Measurements from ENCODE around the gene EFNA5.

Gene EFNA5

GRCh38 chr5:107592515-107592914, 78.2 kb downstream of the EFNA5 start:
- H3K4me1 ChIP-seq (ENCODE audit: control insufficient read depth, insufficient read depth, low read length) = no peaks in the 10 kb centered on the region
- H3K36me3 ChIP-seq (ENCODE audit: control insufficient read depth, insufficient read depth, low read length) = no peaks in the 10 kb centered on the region
- no peaks in the 10 kb centered on the region for H3K9me3 ChIP-seq (ENCODE audit: control insufficient read depth, insufficient read depth, low read length)
- no peak overlapping the region for H3K4me3 ChIP-seq (ENCODE audit: low read length)
- WGBS (ENCODE audit: insufficient coverage, insufficient read length) = no CpG with 5 or more reads among the region's 7 CpGs
- no peaks in the 10 kb centered on the region for H3K27me3 ChIP-seq (ENCODE audit: control insufficient read depth, insufficient read depth, low read length)
- no peak for DNase-seq (ENCODE audit: low read depth, low spot score)
- H3K27ac ChIP-seq (ENCODE audit: low read length) = no peak overlapping the region

DNA sequence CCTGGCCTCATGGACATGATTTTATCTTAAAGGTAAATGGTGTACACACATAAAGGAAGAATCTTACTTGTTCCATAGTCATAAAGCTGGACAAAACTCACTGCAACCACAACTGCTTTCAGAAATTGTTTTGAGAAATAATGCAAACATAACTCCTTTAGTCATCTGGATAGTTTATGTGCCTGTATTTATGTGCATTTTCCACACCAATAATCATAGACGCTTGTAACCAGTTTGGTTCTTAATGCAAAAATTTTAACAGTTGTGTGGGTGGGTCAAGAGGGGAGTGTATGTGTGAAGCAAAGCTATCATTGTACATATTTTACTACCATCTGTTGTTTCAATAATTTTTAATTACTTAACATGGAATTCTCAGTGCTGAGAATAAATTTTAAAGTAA, 80.1 kb downstream of the EFNA5 start:
- Histone ChIP-seq H3K27me3 (ENCODE audit: control insufficient read depth, insufficient read depth, low read length) (no peaks in the 10 kb centered on the region), H3K9me3 (ENCODE audit: control insufficient read depth, insufficient read depth, low read length) (no peaks in the 10 kb centered on the region)
- WGBS (ENCODE audit: insufficient coverage, insufficient read length) = no CpG with 5 or more reads among the region's 1 CpG

DNA sequence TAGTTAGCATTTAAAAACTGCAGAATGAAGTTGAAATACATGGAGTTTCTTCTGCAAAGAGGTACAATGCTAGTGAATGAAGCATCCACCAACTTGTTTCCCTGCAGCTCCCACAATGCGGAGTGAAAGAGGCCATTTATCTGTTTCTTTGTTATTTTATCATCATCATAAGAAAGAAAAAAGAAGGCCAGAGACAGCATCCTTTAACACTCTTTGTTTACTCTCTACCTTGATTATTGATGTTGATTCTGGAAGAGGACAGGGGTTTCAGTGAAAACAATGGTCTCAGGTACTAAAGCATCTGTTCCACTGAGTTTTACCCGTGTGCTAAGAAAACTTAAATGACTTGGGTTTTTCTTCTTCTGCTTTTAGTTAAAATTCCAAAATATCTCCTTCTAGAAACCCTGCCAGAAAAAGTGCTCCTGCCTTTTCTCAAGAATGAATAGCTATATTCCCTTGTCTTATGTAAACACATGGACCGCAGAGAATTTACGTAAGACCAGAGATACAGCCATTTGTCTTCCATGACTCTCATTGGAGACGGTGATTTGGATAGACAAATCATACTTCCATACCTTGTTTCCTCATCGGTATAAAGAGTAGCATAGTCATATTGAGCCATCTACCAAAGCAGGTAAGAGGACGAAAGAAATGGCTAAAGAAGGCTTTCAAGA, 81.1 kb downstream of the EFNA5 start:
- Histone ChIP-seq H3K4me1 (ENCODE audit: control insufficient read depth, insufficient read depth, low read length) (no peaks in the 10 kb centered on the region), H3K27me3 (ENCODE audit: control insufficient read depth, insufficient read depth, low read length) (no peaks in the 10 kb centered on the region), H3K36me3 (ENCODE audit: control insufficient read depth, insufficient read depth, low read length) (no peaks in the 10 kb centered on the region), H3K27ac (ENCODE audit: low read length) (no peak overlapping the region), H3K4me3 (ENCODE audit: low read length) (no peak overlapping the region), H3K9me3 (ENCODE audit: control insufficient read depth, insufficient read depth, low read length) (no peaks in the 10 kb centered on the region)
- DNase-seq (ENCODE audit: low read depth, low spot score) = no peak
- WGBS (ENCODE audit: insufficient coverage, insufficient read length) = no CpG with 5 or more reads among the region's 7 CpGs

More for the DNA sequence above, 80.1 kb downstream of the EFNA5 start:
- DNase-seq (ENCODE audit: low read depth, low spot score) = no peak
- no peaks in the 10 kb centered on the region for H3K36me3 ChIP-seq (ENCODE audit: control insufficient read depth, insufficient read depth, low read length)
- no peaks in the 10 kb centered on the region for H3K4me1 ChIP-seq (ENCODE audit: control insufficient read depth, insufficient read depth, low read length)
- H3K4me3 ChIP-seq (ENCODE audit: low read length) = no peak overlapping the region
- no peak overlapping the region for H3K27ac ChIP-seq (ENCODE audit: low read length)

- DNase-seq (ENCODE audit: low read depth, low spot score) = no peak
- Histone ChIP-seq H3K27me3 (ENCODE audit: control insufficient read depth, insufficient read depth, low read length) (no peaks in the 10 kb centered on the region), H3K9me3 (ENCODE audit: control insufficient read depth, insufficient read depth, low read length) (no peaks in the 10 kb centered on the region), H3K4me3 (ENCODE audit: low read length) (no peak overlapping the region), H3K27ac (ENCODE audit: low read length) (no peak overlapping the region), H3K4me1 (ENCODE audit: control insufficient read depth, insufficient read depth, low read length) (peaks cover 2% of the 10 kb centered on the region; the same call in 1 of the 2 replicates), H3K36me3 (ENCODE audit: control insufficient read depth, insufficient read depth, low read length) (no peaks in the 10 kb centered on the region)
These were observed 88.1 kb downstream of the EFNA5 start for GRCh38 chr5:107582625-107583024.

GRCh38 chr5:107580889-107581820, 89.6 kb downstream of the EFNA5 start:
- no peak overlapping the region for H3K27ac ChIP-seq (ENCODE audit: low read length)
- no peak overlapping the region for H3K4me3 ChIP-seq (ENCODE audit: low read length)
- DNase-seq (ENCODE audit: low read depth, low spot score) = no peak
- no peaks in the 10 kb centered on the region for H3K27me3 ChIP-seq (ENCODE audit: control insufficient read depth, insufficient read depth, low read length)
- H3K4me1 ChIP-seq (ENCODE audit: control insufficient read depth, insufficient read depth, low read length) = peaks cover 3% of the 10 kb centered on the region; the same call in 1 of the 2 replicates
- H3K9me3 ChIP-seq (ENCODE audit: control insufficient read depth, insufficient read depth, low read length) = no peaks in the 10 kb centered on the region
- no CpG with 5 or more reads among the region's 8 CpGs for WGBS (ENCODE audit: insufficient coverage, insufficient read length)
- no peaks in the 10 kb centered on the region for H3K36me3 ChIP-seq (ENCODE audit: control insufficient read depth, insufficient read depth, low read length)

GRCh38 chr5:107578051-107578635, 92.6 kb downstream of the EFNA5 start:
- Histone ChIP-seq H3K27ac (ENCODE audit: low read length) (no peak overlapping the region), H3K4me3 (ENCODE audit: low read length) (no peak overlapping the region), H3K4me1 (ENCODE audit: control insufficient read depth, insufficient read depth, low read length) (peaks cover 3% of the 10 kb centered on the region; the same call in 1 of the 2 replicates), H3K36me3 (ENCODE audit: control insufficient read depth, insufficient read depth, low read length) (no peaks in the 10 kb centered on the region), H3K9me3 (ENCODE audit: control insufficient read depth, insufficient read depth, low read length) (no peaks in the 10 kb centered on the region), H3K27me3 (ENCODE audit: control insufficient read depth, insufficient read depth, low read length) (no peaks in the 10 kb centered on the region)
- no CpG with 5 or more reads among the region's 4 CpGs for WGBS (ENCODE audit: insufficient coverage, insufficient read length)
- DNase-seq (ENCODE audit: low read depth, low spot score) = no peak

GRCh38 chr5:107577394-107577950, 93.3 kb downstream of the EFNA5 start:
- Histone ChIP-seq H3K4me1 (ENCODE audit: control insufficient read depth, insufficient read depth, low read length) (peaks cover 3% of the 10 kb centered on the region; the same call in 1 of the 2 replicates), H3K27ac (ENCODE audit: low read length) (no peak overlapping the region), H3K27me3 (ENCODE audit: control insufficient read depth, insufficient read depth, low read length) (no peaks in the 10 kb centered on the region), H3K4me3 (ENCODE audit: low read length) (no peak overlapping the region), H3K9me3 (ENCODE audit: control insufficient read depth, insufficient read depth, low read length) (no peaks in the 10 kb centered on the region), H3K36me3 (ENCODE audit: control insufficient read depth, insufficient read depth, low read length) (no peaks in the 10 kb centered on the region)
- no peak for DNase-seq (ENCODE audit: low read depth, low spot score)
- WGBS (ENCODE audit: insufficient coverage, insufficient read length) = no CpG with 5 or more reads among the region's 8 CpGs

DNA sequence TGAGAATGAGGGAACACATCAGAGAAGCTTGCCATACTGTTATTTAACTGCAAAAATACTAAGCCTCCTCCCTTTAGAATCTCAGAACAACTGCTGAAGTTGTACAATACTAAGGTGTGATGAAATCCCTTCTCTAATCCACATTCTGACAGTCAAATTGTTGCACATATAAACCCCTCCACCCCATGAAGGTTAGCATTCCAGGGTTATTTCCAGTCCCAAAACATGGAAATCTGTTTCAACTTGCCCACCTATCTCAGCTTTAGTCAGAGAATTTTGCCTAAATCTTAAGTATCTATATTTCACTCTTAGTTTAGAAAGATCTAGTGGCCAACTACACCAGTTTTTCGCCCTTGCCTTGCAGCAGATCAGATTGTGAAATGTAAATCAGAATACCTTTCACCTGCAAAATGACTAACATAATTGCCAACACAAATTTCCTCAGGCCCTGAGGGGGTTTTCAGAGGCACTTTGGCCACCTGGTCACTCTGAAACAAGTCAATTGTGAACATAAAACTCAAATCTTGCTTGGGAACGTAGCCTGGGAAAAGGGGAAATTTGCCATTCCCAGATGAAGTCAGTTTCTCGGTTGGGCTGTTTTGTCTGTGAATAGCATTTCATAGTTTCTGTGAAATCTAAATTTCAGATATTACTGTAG, 93.9 kb downstream of the EFNA5 start:
- peaks cover 3% of the 10 kb centered on the region; the same call in 1 of the 2 replicates for H3K4me1 ChIP-seq (ENCODE audit: control insufficient read depth, insufficient read depth, low read length)
- no peak overlapping the region for H3K27ac ChIP-seq (ENCODE audit: low read length)
- no CpG with 5 or more reads among the region's 3 CpGs for WGBS (ENCODE audit: insufficient coverage, insufficient read length)
- no peak overlapping the region for H3K4me3 ChIP-seq (ENCODE audit: low read length)
- H3K36me3 ChIP-seq (ENCODE audit: control insufficient read depth, insufficient read depth, low read length) = no peaks in the 10 kb centered on the region
- no peak for DNase-seq (ENCODE audit: low read depth, low spot score)
- no peaks in the 10 kb centered on the region for H3K9me3 ChIP-seq (ENCODE audit: control insufficient read depth, insufficient read depth, low read length)
- no peaks in the 10 kb centered on the region for H3K27me3 ChIP-seq (ENCODE audit: control insufficient read depth, insufficient read depth, low read length)

- no peak for DNase-seq (ENCODE audit: low read depth, low spot score)
- no CpG with 5 or more reads among the region's 4 CpGs for WGBS (ENCODE audit: insufficient coverage, insufficient read length)
- H3K27me3 ChIP-seq (ENCODE audit: control insufficient read depth, insufficient read depth, low read length) = no peaks in the 10 kb centered on the region
- H3K4me3 ChIP-seq (ENCODE audit: low read length) = no peak overlapping the region
- no peaks in the 10 kb centered on the region for H3K36me3 ChIP-seq (ENCODE audit: control insufficient read depth, insufficient read depth, low read length)
- no peaks in the 10 kb centered on the region for H3K9me3 ChIP-seq (ENCODE audit: control insufficient read depth, insufficient read depth, low read length)
- no peak overlapping the region for H3K27ac ChIP-seq (ENCODE audit: low read length)
- H3K4me1 ChIP-seq (ENCODE audit: control insufficient read depth, insufficient read depth, low read length) = peaks cover 7% of the 10 kb centered on the region; the same call in 1 of the 2 replicates
These were observed 94.6 kb downstream of the EFNA5 start for GRCh38 chr5:107576155-107576554.

DNA sequence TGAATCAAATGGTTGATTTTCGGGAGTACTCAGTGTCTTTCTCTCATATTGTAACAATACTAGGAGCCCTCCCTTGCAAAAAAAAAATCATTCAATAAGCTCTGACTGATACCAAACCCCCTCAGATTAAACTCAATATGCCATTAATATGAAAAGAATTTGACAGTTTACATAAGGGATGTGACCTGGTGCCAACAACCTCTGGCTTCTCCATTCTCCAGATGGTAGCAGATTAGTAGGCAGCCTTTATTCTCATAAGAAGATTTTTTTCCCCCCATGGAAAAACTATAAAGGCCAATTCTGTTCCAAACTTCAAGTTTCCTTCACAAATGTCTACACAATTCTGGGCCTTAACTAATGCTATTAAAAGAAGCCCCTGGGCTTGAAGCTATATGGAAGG, 96.5 kb downstream of the EFNA5 start:
- Histone ChIP-seq H3K4me1 (ENCODE audit: control insufficient read depth, insufficient read depth, low read length) (peaks cover 10% of the 10 kb centered on the region; the same call in 1 of the 2 replicates), H3K4me3 (ENCODE audit: low read length) (no peak overlapping the region), H3K36me3 (ENCODE audit: control insufficient read depth, insufficient read depth, low read length) (no peaks in the 10 kb centered on the region), H3K27me3 (ENCODE audit: control insufficient read depth, insufficient read depth, low read length) (no peaks in the 10 kb centered on the region), H3K27ac (ENCODE audit: low read length) (no peak overlapping the region), H3K9me3 (ENCODE audit: control insufficient read depth, insufficient read depth, low read length) (no peaks in the 10 kb centered on the region)
- WGBS (ENCODE audit: insufficient coverage, insufficient read length) = no CpG with 5 or more reads among the region's 1 CpG
- no peak for DNase-seq (ENCODE audit: low read depth, low spot score)
